ENCODE data around the gene VEZT.
"Not testable (repeated sequence)": the region's sequence is repeated elsewhere in the genome, so short reads cannot be mapped to it uniquely, and the experiment has no call there.

VEZT gene

DNA sequence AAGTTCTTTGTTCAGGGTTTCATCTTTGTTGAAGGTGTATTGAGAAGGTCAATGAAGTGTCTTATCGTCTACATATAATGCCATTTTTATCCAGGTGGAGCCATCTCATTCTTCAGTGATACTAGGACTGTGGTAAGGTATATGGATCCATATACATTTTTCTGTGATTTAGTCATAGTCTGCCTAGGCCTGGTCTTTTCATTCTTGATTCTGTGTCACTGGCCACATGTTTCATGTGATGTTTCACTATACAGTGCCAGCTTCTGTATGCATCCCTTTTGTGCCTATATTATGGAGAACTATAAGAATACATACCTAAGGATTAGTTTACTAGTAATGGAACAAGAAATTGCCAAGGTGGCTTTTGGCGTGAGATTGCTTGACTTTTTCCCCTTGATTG, 40.5 kb downstream of the VEZT start:
- no peak for DNase-seq

DNA sequence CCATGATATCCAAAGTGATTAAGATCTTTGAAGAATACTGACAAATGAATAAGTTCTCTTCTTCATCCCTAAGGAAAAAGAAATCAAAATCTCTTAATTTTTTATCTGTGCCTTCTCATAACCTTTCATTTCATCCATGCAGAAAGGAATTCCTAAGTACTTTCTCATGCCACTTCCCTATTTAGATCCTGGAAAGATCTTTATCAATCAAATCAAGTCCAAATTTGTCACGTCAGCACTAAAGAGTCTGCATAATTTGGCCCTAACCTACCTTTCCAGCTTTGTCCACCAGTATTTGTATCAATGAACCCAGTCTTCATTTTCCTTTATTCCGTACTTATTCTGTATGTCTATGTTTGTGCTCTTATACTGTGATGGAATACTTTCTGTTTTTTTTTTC, 41.2 kb downstream of the VEZT start:
- no peak for DNase-seq

DNA sequence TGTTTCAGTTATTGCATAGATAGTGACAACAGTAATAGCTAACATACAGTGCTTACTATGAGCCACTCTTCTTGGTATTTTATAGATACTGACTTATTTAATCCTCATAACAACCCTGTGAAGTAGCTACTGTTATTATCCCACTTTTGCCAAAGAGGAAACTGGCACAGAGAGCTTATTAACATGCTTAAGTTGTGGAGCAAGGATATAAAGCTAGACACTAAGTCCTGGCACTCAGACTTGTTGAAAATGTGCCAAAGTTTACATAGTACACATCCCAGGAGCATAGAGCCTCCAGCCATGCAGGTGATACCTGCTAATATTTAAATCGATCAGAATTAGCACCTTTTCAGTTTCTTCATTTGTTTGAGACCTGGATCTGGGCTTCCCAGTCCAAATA, 41.8 kb downstream of the VEZT start:
- DNase-seq = no peak

DNA sequence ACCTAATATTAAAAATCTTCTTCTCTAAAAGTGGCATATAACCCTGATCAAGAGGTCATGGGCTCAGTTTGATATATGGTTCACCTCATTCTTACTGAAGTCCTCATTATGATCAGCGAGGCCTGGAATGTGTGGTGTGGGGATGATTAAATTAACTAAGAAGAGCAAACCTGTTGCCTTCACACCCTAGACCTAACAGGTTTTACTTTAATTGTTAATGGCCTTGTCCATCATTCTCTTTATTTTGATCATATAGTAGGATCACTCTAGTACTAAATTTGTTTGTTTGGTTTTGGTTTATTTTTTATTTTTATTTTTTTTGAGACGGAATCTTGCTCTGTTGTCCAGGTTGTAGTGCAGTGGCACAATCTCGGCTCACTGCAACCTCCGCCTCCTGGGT, 43.5 kb downstream of the VEZT start:
- no peak for DNase-seq

DNA sequence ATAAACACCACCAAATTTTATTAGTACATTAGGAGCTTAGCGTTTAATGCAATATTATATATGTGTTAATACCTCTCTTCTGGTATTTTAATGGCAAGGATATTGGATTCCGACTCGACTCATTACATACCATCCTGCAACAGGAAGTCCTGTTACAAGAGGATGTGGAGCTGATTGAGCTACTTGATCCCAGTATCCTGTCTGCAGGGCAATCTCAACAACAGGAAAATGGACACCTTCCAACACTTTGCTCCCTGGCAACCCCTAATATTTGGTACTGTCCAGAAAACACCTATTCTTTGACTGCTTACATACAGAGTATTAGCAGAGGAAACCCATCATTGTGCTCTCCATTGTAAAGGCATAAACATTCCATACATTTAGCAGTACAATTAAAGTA, 45.2 kb downstream of the VEZT start:
- no peak for DNase-seq

DNA sequence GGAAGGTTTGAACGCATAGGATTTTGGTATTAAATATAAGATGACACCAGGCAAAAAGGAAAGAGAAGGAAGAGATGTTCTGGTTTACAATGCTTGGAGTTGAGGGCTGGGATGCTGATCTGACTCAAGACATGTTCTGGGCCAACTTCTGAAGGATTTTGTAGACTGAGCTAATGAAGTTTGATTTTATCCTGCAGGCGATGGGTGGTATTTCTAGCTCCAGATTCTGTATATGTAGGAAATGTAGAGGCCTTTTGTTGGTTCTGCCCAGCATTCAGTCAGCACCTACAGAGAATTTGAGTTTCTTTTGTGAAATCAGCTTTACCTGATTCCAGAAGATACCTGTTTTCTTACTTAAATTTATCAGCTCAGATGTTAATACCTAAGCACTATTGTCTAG, 48.2 kb downstream of the VEZT start:
- DNase-seq = no peak

DNA sequence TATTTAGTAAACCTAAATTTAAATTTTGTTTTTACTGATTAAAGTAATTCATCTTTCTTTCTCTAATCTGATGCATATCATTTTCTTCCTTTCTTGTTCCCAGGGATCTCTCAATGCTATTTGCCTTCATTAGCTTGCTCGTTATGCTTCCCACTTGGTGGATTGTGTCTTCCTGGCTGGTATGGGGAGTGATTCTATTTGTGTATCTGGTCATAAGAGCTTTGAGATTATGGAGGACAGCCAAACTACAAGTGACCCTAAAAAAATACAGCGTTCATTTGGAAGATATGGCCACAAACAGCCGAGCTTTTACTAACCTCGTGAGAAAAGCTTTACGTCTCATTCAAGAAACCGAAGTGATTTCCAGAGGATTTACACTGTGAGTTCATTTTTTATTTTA, 48.6 kb downstream of the VEZT start:
- no peak for DNase-seq

DNA sequence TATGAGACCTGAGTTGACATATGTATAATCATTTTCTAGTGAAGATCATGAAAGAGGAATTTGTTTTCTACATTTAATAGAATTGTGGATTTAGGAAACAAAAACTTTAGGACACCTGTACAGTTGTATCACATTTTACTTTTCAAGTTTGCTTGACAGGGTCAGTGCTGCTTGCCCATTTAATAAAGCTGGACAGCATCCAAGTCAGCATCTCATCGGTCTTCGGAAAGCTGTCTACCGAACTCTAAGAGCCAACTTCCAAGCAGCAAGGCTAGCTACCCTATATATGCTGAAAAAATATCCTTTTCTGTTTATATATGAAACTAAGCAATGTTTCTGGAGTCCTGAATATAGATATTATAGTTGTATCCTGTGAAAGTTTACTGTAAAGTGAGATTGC, 52.3 kb downstream of the VEZT start:
- no peak for DNase-seq

DNA sequence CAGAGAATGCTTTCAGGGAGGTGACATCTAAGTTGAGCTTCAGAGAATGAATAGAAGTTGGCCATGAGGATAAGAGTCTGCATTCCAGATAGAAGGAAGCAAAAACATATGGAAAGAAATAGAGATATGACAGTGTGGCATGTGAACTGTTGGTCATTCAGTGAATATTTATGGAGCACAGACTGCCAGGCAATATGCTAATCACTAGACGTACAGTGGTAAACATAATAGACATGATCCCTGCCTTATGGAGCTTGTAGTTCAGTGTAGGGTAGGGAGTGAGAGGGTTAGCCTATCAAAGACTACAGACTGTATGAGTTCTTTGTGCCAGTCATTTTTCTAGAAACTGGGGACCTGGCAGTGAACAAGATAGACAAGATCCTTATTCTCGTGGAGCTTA, 53.9 kb downstream of the VEZT start:
- DNase-seq = no peak

DNA sequence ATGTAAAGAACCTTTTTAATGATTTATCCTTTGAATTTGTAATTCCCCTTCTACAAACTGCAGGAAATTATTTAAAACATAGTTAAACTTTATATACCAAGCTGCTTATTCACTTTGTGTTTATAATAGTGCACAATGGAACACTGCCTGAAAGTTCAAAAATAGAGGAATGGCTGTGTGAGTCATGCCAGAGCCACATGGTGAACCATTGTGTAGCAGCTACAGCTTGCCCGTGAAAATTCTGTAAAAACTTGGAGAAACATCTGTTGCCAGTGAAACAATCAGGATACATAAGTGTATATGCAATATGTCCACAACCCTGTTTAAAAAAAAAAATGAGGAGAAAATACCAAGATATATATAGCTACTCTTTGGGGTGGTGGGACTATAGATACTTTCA, 59.5 kb downstream of the VEZT start:
- DNase-seq = no peak

DNA sequence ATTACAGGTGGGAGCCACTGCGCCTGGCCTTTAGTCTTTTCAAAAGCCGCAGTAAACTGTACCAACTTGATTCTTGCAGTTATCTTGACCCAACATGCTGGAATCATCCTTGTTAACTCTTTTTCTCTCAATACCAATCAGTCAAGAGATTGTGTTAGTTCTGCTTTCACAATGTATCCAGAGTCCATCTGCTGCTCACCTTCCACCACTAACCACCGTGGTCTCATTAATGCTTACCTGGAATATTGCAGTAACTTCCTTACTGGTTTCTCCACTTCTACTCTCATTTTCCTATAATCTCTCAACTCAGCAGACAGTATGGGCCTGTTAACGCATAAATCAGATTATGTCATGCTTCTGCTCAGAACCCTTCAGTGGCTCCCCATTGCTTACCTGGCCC, 62.2 kb downstream of the VEZT start:
- DNase-seq = no peak

DNA sequence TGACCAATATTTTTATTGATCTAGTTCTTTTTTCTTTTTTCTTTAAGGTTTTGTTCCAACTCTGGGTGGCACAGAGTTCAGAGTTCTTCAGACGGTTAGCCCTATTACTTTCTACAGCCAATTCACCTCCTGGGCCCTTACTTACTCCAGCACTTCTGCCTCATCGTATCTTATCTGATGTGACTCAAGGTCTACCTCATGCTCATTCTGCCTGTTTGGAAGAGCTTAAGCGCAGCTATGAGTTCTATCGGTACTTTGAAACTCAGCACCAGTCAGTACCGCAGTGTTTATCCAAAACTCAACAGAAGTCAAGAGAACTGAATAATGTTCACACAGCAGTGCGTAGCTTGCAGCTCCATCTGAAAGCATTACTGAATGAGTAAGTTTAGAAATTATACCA, 64.7 kb downstream of the VEZT start:
- DNase-seq = no peak

DNA sequence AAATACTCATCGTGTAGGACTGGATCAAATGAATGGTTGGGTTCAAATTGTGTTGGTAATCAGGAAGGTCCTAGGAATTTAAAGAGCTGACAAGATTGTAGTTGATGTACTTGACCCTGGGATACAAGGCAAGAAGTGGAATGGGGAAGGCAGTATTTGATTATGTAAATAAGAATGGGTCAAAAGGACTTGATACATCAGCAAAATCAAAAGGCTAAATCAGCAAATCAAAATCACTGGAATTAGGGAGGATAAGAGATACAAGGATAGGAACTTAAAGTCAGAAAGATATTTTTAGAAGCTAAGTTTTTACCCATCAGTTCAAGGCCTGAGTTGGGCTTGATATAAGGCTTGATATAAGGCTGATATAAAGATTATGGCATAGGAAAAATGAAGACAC, 65.8 kb downstream of the VEZT start:
- no peak for DNase-seq

DNA sequence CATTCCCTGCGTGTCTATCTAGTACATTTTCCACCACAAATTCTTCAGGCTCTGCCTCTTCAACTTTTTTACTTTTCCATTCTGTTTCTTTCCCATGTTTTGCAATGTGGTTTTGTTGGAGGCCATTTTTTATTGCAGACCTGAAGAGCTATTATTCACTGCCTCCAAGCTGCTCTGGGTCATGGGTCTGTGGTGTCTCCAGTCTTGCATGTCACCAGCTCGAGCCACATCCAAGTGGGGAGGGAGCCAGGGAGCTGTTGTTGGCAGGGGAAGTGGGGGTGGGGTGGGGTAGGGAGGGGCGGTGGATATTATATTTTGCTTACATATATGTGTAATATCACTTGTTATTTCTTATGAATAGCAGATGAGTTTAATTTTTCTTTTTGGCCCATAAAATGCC, 69.1 kb downstream of the VEZT start:
- DNase-seq = no peak

DNA sequence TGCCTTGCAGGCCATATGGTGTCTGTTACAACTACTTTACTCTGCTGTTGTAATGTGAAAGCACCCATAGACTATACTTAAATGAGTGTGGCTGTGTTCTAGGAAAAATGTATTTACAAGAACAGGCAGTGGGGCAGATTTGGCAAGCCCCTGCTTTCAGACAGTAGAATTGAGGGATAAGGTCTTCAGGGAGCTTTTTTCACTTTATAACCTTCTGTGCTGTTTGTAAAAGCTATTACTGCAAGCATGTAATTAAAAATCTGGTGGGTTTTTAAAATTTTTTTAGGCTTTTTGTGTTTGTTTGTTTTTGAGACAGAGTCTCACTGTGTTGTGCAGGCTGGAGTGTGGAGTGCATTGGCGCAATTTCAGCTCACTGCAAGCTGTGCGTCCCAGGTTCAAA, 73.9 kb downstream of the VEZT start:
- DNase-seq = no peak

DNA sequence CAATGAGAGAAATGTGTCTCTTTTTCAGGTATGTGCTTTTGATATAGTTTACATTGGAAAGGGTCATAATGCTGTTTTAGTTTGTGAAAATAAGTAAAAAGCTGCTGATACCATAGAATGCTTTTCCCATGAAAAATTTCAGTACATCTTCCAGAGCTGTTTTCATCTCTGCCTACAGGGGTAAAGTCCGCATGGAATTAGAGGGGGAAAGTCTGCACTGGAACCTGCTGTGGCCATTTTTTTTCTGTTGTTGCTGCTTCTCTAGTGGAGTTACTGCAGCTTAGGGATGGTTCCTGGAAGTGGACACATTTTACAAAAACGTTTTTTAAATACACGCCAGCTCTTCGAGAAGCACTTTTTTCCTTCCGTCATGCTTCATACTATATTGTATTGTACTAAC, 81.3 kb downstream of the VEZT start:
- no peak for DNase-seq

DNA sequence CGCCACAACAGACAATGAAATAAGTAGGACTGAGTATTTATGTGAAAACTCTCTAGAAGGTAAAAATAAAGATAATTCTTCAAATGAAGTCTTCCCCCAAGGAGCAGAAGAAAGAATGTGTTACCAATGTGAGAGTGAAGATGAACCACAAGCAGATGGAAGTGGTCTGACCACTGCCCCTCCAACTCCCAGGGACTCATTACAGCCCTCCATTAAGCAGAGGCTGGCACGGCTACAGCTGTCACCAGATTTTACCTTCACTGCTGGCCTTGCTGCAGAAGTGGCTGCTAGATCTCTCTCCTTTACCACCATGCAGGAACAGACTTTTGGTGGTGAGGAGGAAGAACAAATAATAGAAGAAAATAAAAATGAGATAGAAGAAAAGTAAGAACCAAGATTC, 82.7 kb downstream of the VEZT start:
- DNase-seq = no peak

DNA sequence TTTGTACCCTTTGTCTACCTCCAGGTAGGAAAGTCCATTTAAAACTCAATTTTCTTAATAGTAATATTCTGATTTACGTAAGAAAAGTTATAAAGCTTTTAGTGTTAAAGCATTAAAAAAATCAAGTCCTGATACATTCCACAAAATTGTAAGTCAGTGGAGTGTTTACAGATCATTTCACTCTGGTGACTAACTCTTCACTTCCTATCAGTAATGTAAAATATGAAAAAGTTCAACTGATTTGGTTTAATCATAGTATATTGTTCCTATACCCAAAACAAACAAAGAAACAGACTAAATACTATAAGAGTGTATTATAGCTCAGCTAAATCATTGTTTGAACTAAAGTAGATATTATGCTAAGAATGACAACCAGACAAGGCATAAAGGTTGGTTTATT, 85.9 kb downstream of the VEZT start:
- no peak for DNase-seq

DNA sequence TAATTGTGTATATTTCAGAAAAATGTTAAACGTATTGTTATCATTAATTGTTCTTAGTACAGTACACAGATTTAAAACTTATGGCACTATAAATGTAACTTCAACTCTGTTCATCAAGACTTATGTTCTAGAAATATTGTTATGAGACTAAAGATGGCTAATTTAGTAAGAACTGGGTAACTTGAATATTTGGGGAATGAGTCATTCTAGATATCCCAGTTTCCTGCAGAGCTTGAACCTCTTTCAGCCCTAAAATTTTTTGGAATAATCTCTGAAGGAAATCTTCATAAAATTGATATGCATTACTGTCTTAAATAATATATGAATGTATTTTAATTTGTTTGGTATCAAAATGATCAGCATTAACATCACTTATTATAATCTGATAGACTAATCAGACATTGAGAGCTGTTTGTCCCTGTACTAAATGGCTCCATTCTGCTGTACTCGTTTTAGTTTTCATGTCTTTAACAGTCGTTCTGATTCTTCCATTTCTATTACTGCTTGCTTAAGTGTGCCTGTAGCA, 87.1 kb downstream of the VEZT start:
- DNase-seq = no peak

DNA sequence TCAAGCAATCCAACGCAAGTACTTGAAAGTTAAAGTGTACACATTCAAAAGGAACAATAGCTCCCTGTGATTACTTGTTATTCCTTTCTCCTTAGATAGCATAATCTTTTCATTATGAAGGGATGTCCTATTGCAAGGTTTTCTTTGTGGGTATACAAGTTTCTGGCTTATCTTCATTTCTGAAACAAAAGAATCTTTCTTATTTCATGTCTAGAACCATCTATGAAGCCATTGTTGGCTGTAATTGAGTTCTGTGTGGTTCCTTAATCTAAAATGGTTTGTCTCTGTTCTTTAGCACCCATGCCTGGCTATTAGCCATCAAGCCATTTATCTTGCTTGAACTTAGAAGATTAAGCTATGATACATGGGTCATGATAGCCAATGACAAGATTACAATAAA, 95.0 kb downstream of the VEZT start:
- DNase-seq = no peak

DNA sequence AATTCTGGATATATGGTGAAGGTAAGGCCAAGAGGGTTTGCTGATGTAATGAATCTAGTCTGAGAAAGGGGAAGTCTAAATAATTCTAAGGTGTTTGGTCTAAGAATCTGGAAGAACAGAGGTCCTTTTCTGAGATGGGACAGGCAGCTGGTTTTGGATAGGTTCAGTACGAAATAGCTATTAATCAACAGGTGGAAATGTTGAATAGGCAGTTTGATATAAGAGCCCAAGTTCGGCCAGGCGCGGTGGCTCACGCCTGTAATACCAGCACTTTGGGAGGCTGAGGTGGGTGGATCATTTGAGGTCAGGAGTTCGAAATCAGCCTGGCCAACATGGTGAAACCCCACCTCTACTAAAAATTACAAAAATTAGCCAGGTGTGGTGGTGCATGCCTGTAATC, 97.1 kb downstream of the VEZT start:
- DNase-seq = not testable (repeated sequence)

DNA sequence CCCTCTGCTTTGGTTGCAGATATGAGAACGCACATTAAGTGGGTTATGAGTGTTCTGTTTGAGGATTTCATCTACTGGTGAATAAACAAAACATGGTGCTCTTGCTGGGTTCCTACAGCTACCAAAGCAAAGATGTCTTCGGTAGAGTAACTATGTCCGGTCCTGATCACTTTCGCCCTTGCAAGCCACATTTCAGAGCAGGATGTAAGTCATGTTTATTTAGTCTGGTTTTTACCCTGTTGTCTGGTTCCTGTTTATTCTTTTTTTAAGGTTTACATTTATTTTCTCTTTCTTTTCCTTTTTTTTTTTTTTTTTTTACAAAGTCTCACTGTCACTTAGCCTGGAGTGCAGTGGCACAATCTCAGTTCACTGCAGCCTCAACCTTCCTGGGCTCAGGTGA, 99.2 kb downstream of the VEZT start:
- DNase-seq = no peak

DNA sequence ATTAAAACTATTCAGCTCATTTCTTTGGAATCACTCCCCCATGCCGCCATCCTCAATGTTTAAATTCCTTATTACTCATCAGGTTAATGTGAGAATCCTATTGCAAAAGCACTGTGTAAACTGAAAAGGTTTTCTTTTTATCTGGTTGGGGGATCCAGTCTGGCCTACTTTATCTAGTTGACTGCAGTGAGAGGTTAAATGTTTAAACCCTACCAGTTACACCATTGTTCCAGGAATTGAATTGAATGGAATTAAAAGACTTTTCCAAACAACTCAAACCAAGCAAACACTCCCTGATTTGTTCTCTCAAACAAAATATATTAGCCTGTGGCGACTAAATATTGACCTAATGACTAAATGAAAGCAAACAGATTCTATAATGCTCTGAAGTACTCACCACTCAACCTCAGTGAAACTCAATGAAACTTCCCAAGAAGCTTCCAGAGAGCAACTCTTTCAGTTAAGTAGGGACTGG, 100.5 kb downstream of the VEZT start:
- DNase-seq = no peak

DNA sequence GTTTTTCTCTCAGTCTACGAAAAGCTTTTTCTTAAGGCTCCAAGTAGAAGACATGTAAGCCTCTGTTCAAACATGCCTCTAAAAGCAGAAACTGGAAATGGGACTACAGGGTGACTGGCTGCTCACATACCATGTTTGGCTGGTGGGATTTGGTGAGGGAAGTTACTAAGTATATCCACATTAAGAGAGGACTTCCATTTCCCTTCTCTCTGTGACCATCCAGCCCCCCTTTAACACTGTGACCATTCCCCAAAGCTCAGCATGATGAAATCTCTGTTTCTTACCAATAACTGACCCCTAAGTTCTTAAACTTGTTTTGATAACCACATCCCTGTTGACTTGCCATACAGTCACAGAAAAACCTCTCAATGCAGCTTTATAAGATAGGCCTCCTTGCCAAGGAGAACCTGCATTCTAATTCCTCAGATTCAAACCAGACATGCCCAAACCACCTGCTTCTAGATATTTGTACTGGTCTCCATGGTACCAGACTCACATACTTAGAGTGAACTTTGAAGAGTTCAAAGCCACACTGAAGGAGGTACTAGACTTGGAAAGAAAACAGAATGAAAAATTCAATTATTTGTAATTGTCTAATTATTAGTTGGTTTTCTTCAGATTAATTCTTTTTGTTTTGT, 102.2 kb downstream of the VEZT start:
- DNase-seq = no peak

DNA sequence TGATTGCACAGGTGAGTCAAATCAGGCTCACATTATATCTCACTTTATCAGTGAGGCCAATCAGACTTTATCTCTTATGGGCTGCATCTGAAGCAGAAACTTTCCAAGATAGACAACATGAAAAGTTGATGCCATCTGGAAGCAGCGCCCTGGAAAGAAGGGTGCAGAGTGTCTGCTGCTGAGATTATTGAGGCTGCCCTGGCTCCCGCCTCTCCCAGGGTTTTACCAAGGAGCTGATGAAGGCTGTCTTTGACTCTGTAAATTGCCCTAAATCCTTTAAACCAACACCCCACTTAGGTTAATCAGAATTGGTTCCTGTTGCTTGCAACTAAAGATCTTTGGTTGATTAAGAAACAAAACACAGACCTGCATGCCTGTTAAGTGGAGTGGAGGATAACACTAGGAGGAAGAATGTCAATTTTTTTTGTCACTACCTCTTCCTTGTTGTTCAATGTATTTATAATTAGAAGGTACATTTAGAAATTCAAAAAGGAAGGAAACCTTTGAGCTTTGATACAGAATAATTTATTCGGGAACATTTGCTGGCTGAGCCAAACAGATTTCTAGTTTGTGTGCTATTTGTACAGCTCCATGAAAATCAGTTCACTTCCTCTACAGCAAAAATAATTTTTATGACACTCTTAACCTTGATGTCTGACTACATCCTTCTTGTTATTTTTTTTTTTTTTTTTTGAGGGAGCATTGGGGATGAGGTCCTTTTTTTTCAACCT, 104.1 kb downstream of the VEZT start:
- DNase-seq = no peak
